Lung (tissue), 12 donors: ENCODE results near the gene PIK3CD. TPM values are rescaled to one million over a fixed set of nuclear protein-coding genes. Genes with fewer than 3 reads are reported as not detected.

ENCODE experiments used
- ATAC-seq: fragments of 200-7000 bp; cut with Tn5 transposase; one replicate; pipeline ENCODE4 v1.9.1; 2020; ENCODE audit warnings: moderate number of reproducible peaks; ENCODE audit not compliant: insufficient read depth, low FRiP score
- DNase-seq, 3 donors: peaks; one replicate each; pipeline ENCODE4 v3.0.0-alpha.2; 2013 to 2017
- H3K27ac ChIP-seq, 2 donors: one replicate each; pipeline ENCODE4 v1.5.1; 2013; ENCODE audit warnings: mild to moderate bottlenecking in 2 of 2, moderate library complexity in 2 of 2, control low read depth in 1 of 2, inconsistent platforms in 1 of 2, low read depth in 1 of 2, low read length in 1 of 2
- H3K27me3 ChIP-seq, 3 donors: one replicate each; pipeline ENCODE4 v1.5.1; 2013; ENCODE audit warnings: low read length in 2 of 3; ENCODE audit not compliant: control insufficient read depth in 3 of 3, insufficient read depth in 3 of 3
- H3K36me3 ChIP-seq, 4 donors: one replicate each; pipeline ENCODE4 v1.5.1; 2013; ENCODE audit warnings: low read length in 4 of 4, mild to moderate bottlenecking in 1 of 4, moderate library complexity in 1 of 4; ENCODE audit not compliant: control insufficient read depth in 4 of 4, insufficient read depth in 4 of 4
- H3K4me1 ChIP-seq, 5 donors: one replicate each; pipeline ENCODE4 v1.5.1; 2013; ENCODE audit warnings: low read length in 5 of 5, mild to moderate bottlenecking in 2 of 5, moderate library complexity in 1 of 5; ENCODE audit not compliant: control insufficient read depth in 5 of 5, insufficient read depth in 5 of 5
- H3K4me3 ChIP-seq: one replicate; pipeline ENCODE4 v1.5.1; 2013; ENCODE audit warnings: mild to moderate bottlenecking, control low read depth, moderate library complexity
- H3K9ac ChIP-seq, 2 donors: one replicate each; pipeline ENCODE4 v1.5.1; 2013; ENCODE audit warnings: low read length in 2 of 2, control low read depth in 1 of 2; ENCODE audit not compliant: insufficient read depth in 1 of 2
- H3K9me3 ChIP-seq, 4 donors: one replicate each; pipeline ENCODE4 v1.5.1; 2013; ENCODE audit warnings: low read length in 3 of 4, mild to moderate bottlenecking in 1 of 4, moderate library complexity in 1 of 4; ENCODE audit not compliant: control insufficient read depth in 4 of 4, insufficient read depth in 3 of 4
- CTCF ChIP-seq: IDR thresholded peaks from 2 replicates; pipeline ENCODE4 v1.5.1; 2012; ENCODE audit warnings: mild to moderate bottlenecking; ENCODE audit errors: control extremely low read depth, extremely low read depth
- WGBS, 2 donors: extraction: QIAGEN DNeasy Blood & Tissue Kit; methylation state at CpG; one replicate each; pipeline ENCODE4 v1.1.7; 2013; 5-methylcytosine and 5-hydroxymethylcytosine counted together
- polyA plus RNA-seq, 2 donors: library from polyadenylated mRNA; stranded (reverse); fragments of 200-250 nt; gene quantifications; one replicate each; pipeline ENCODE4 v1.2.1, GENCODE V29; 2013
- total RNA-seq, 2 donors: library from RNA; depleted of rRNA in 1 of 2; stranded (reverse); fragments of >200 nt in 1 of 2; gene quantifications; one replicate each; pipeline ENCODE4 v1.2.1, GENCODE V29; 2014 to 2021
- donor health status: control.
- donor health status: control.
- donor health status: Bipolar disorder and iron deficiency.
- donor health status: healthy.
- donor health status: DM: yes; HTN: yes; CAD: no.

Gene PIK3CD
- total and polyA plus RNA-seq, 4 donors: 7.8 to 29.6 (median 21.8) TPM

- 79 to 88% methylated on average over 2 of the region's 2 CpGs for WGBS, 2 donors
- Histone ChIP-seq H3K9ac (no peak overlapping the region), H3K4me3 (no peak overlapping the region), H3K36me3 (no peaks in the 10 kb centered on the region), H3K27ac (no peak overlapping the region), H3K4me1 (no peaks in the 10 kb centered on the region), H3K9me3 (no peaks in the 10 kb centered on the region), H3K27me3 (no peaks in the 10 kb centered on the region)
- no peak for ATAC-seq
- TF ChIP-seq CTCF: no peak
- DNase-seq: no peak
These were observed 16.9 kb upstream of the PIK3CD start for GRCh38 chr1:9634582-9634981.

- TF ChIP-seq CTCF: no peak
- Histone ChIP-seq H3K4me3 (no peak overlapping the region), H3K9me3 (no peaks in the 10 kb centered on the region), H3K27ac (no peak overlapping the region), H3K36me3 (no peaks in the 10 kb centered on the region), H3K4me1 (peaks cover 0 to 2% (median 0%) of the 10 kb centered on the region in 5 donors), H3K9ac (no peak overlapping the region), H3K27me3 (no peaks in the 10 kb centered on the region)
- DNase-seq: no peak
- ATAC-seq: no peak
- 60 to 65% methylated on average over 6 of the region's 6 CpGs for WGBS, 2 donors
These were observed 12.3 kb upstream of the PIK3CD start for GRCh38 chr1:9639227-9639626.

- ATAC-seq (no peak), DNase-seq (no peak)
- Histone ChIP-seq H3K4me3 (no peak overlapping the region), H3K36me3 (no peaks in the 10 kb centered on the region), H3K9ac (no peak overlapping the region), H3K27me3 (no peaks in the 10 kb centered on the region), H3K9me3 (no peaks in the 10 kb centered on the region), H3K27ac (no peak overlapping the region), H3K4me1 (peaks cover 0 to 2% (median 0%) of the 10 kb centered on the region in 5 donors)
- 31 to 49% methylated on average over 8 of the region's 8 CpGs for WGBS, 2 donors
- no peak for TF ChIP-seq CTCF
These were observed 7.9 kb upstream of the PIK3CD start for GRCh38 chr1:9643351-9644256.
